ENCODE results near the gene PRKAR2B. TPM values are rescaled to one million over a fixed set of nuclear protein-coding genes. Genes with fewer than 3 reads are reported as not detected.
"Not testable (repeated sequence)": the region's sequence is repeated elsewhere in the genome, so short reads cannot be mapped to it uniquely, and the experiment has no call there.

The PRKAR2B gene
- total RNA-seq, 4 donors from 2014 or later, result 33.1 to 54.6 (median 51.5) TPM

DNA sequence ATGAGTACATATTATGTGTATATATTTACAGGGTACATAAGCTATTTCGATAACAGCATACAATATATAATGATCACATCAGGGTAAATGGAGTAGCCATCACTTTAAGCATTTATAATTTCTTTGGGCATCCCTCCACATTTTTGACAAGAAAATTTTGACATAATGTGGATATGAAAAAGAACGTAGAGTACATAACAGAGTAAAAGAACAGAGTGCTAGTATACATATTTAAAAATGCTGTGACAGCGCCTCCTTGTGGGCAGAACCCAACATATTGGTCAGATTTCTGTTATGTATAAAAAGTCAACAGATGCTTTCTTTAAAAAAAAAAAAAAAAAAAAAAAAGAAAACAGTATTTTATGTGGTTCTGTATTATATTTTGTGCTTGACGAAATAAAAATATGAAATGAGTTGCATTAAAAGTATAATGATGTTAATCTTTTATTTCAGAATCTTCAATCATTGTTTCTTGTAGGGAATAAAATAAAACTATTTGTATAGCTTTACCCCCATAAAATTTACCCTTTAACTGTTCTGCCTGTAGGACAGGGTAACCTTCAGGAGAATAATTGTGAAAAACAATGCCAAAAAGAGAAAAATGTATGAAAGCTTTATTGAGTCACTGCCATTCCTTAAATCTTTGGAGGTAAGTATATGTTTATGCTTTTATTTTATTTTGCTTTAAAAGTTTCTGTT is 106.0 kb downstream of the PRKAR2B start:
- no peaks in the 10 kb centered on the region for H3K27me3 ChIP-seq
- H3K4me3 ChIP-seq, result no peak overlapping the region
- no peaks in the 10 kb centered on the region for H3K36me3 ChIP-seq
- TF ChIP-seq EP300 (IDR thresholded peaks at IDR 0.05), result no peak
- TF ChIP-seq POLR2A (IDR thresholded peaks at IDR 0.05), result no peak
- TF ChIP-seq, protein P1, sequence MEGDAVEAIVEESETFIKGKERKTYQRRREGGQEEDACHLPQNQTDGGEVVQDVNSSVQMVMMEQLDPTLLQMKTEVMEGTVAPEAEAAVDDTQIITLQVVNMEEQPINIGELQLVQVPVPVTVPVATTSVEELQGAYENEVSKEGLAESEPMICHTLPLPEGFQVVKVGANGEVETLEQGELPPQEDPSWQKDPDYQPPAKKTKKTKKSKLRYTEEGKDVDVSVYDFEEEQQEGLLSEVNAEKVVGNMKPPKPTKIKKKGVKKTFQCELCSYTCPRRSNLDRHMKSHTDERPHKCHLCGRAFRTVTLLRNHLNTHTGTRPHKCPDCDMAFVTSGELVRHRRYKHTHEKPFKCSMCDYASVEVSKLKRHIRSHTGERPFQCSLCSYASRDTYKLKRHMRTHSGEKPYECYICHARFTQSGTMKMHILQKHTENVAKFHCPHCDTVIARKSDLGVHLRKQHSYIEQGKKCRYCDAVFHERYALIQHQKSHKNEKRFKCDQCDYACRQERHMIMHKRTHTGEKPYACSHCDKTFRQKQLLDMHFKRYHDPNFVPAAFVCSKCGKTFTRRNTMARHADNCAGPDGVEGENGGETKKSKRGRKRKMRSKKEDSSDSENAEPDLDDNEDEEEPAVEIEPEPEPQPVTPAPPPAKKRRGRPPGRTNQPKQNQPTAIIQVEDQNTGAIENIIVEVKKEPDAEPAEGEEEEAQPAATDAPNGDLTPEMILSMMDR (IDR thresholded peaks at IDR 0.05), result peak; percentile 34 to 68 (median 60)
- peak; percentile 80 to 96 for DNase-seq (ENCODE audit: low spot score in 2 of 2)
- peaks cover 0 to 11% (median 0%) of the 10 kb centered on the region in 4 donors for H3K4me1 ChIP-seq
- no peaks in the 10 kb centered on the region for H3K9me3 ChIP-seq
- no peak overlapping the region for H3K27ac ChIP-seq
- WGBS, 2 donors, result 23 to 26% methylated on average over 4 of the region's 4 CpGs

DNA sequence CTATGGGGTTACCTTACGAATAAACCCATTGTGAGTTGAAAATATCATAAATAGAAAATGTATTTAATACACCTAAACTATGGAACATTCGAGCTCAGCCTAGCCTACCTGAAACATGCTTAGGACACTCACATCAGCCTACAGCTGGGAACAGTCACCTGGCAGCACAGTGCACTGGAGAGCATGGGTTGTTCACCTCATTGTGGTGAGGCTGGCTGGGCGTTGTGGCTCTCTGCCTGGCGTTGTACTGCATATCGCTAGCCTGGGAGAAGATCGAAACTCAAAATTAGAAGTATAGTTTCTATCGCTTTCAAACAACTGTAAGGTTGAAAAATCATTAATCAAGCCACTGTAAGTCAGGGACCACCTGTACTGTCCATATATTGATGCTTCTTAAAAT is 107.0 kb downstream of the PRKAR2B start:
- no peak overlapping the region for H3K27ac ChIP-seq
- H3K27me3 ChIP-seq, result no peaks in the 10 kb centered on the region
- H3K4me1 ChIP-seq, result peaks cover 0 to 11% (median 0%) of the 10 kb centered on the region in 4 donors
- WGBS, 2 donors, result 92 to 99% methylated on average over 7 of the region's 7 CpGs
- TF ChIP-seq EP300 (IDR thresholded peaks at IDR 0.05), result no peak
- no peak for TF ChIP-seq POLR2A (IDR thresholded peaks at IDR 0.05)
- TF ChIP-seq, protein P1 (IDR thresholded peaks at IDR 0.05), result no peak
- DNase-seq (ENCODE audit: low spot score in 2 of 2), result no peak
- no peak overlapping the region for H3K4me3 ChIP-seq
- no peaks in the 10 kb centered on the region for H3K9me3 ChIP-seq
- no peaks in the 10 kb centered on the region for H3K36me3 ChIP-seq

DNA sequence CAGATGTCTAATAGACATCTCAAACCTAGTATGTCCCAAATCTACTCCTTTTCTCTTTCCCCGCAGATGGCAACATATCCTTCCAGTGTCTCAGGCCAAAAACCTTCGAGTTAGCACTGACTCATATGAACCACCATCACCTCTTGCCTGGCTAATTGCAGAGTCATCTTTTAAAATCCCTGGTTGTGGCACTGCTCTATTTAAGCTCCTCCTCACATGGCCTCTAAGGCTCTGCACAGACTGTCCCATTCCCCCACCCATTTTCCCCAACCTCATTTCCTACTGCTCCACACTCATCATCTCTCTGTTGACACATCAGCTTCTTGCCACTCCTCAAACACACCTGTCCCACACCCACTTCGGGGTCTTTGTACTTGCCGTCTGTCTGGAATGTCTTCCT is 107.5 kb downstream of the PRKAR2B start:
- DNase-seq (ENCODE audit: low spot score in 2 of 2), result no peak
- Histone ChIP-seq H3K4me1 (peaks cover 0 to 11% (median 0%) of the 10 kb centered on the region in 4 donors), H3K36me3 (no peaks in the 10 kb centered on the region), H3K9me3 (no peaks in the 10 kb centered on the region), H3K27ac (no peak overlapping the region), H3K4me3 (no peak overlapping the region), H3K27me3 (no peaks in the 10 kb centered on the region)
- WGBS, 2 donors, result 60 to 80% methylated on average over 4 of the region's 4 CpGs
- TF ChIP-seq EP300 (IDR thresholded peaks at IDR 0.05), result no peak
- TF ChIP-seq POLR2A (IDR thresholded peaks at IDR 0.05), result no peak
- TF ChIP-seq, protein P1 (IDR thresholded peaks at IDR 0.05), result no peak

DNA sequence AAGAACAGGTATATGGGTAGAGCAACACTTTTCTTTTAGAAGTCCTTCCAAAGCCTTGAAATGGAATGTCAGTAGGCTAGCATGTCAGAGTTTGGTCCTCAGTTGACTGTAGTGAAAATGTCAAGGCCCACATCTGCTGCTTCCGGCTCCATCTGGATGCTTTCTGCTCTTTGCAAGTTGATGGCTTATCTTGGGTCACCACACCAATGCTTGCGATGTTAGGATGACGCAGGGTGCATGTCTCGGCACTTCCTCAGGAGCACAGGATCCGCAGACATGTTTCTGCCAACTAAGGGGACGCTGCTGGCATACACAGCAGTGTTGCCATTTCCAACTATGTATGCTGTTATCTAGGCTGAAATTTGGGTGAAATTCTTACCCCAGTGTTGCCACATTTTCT is 110.3 kb downstream of the PRKAR2B start:
- 94 to 98% methylated on average over 6 of the region's 6 CpGs for WGBS, 2 donors
- no peak for DNase-seq (ENCODE audit: low spot score in 2 of 2)
- no peak overlapping the region for H3K27ac ChIP-seq
- H3K9me3 ChIP-seq, result no peaks in the 10 kb centered on the region
- no peak overlapping the region for H3K4me3 ChIP-seq
- no peaks in the 10 kb centered on the region for H3K27me3 ChIP-seq
- H3K4me1 ChIP-seq, result no peaks in the 10 kb centered on the region
- H3K36me3 ChIP-seq, result no peaks in the 10 kb centered on the region
- TF ChIP-seq, protein P1 (IDR thresholded peaks at IDR 0.05), result no peak
- TF ChIP-seq POLR2A (IDR thresholded peaks at IDR 0.05), result no peak
- TF ChIP-seq EP300 (IDR thresholded peaks at IDR 0.05), result no peak

DNA sequence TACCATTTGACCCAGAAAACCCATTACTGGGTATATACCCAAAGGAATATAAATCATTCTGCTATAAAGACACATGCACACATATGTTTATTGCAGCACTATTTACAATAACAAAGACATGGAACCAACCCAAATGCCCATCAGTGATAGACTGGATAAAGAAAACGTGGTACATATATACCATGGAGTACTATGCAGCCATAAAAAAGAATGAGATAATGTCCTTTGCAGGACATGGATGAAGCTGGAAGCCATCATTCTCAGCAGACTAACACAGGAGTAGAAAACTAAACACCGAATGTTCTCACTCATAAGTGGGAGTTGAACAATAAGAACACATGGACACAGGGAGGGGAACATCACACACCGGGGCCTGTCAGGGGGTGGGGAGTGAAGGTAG is 111.2 kb downstream of the PRKAR2B start:
- not testable (repeated sequence) for H3K4me1 ChIP-seq; H3K4me3 ChIP-seq; H3K27ac ChIP-seq; H3K36me3 ChIP-seq; H3K27me3 ChIP-seq; DNase-seq (ENCODE audit: low spot score in 2 of 2); H3K9me3 ChIP-seq
- WGBS, 2 donors, result 95 to 97% methylated on average over 3 of the region's 3 CpGs

Data from tibial nerve (tissue), 4 donors.